ENCODE results near the gene LRP4. TPM values are rescaled to one million over a fixed set of nuclear protein-coding genes. Genes with fewer than 3 reads are reported as not detected.
"Not testable (repeated sequence)": the region's sequence is repeated elsewhere in the genome, so short reads cannot be mapped to it uniquely, and the experiment has no call there.

The LRP4 gene
- total RNA-seq, 1 donor from 2014 or later = 6.6 TPM

DNA sequence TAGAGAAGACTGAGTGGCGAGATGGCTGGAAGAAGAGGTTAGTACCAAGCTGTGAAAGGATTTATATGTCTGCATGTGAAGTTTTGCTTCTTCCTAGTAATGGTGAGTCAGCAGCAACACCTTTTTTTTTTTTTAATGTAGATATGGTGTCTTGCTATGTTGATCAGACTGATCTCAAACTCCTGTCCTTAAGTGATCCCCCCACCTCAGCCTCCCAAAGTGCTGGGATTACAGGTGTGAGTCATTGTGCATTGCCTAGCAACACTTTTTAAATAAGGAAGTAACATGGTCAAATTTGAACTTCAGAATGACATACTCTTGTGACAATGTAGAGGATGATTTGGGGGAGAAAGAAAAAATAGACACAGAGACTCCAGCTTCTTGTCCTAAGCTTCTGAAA is 11.7 kb upstream of the LRP4 start:
- Histone ChIP-seq H3K27ac (no peak overlapping the region), H3K4me1 (no peaks in the 10 kb centered on the region), H3K4me3 (no peak overlapping the region), H3K27me3 (ENCODE audit: low read depth) (no peaks in the 10 kb centered on the region), H3K9me3 (no peaks in the 10 kb centered on the region), H3K36me3 (no peaks in the 10 kb centered on the region)
- DNase-seq = no peak
- intact Hi-C loops (cut with DNase I) = no loop called here
- no peak for TF ChIP-seq CTCF (IDR thresholded peaks at IDR 0.05)
- ATAC-seq = peak; percentile 56 to 76

- intact Hi-C loops (cut with DNase I) = not testable (repeated sequence)
Measured at GRCh38 chr11:46928701-46929100, 10.4 kb upstream of the LRP4 start.

DNA sequence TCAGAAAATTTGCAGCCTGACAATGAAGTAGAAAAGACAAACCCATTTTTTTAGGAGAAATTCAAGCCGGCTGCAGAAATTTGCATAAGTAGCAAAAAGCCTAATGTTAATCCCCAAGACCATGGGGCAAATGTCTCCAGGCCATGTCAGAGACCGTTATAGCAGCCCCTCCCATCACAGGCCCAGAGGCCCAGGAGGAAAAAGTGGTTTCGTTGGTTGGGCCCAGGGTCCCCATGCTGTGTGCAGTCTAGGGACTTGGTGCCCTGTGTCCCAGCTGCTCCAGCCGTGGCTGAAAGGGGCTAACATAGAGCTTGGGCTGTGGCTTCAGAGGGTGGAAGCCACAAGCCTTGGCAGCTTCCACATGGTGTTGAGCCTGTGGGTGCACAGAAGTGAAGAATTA is 9.6 kb upstream of the LRP4 start:
- H3K36me3 ChIP-seq; H3K27ac ChIP-seq; H3K27me3 ChIP-seq (ENCODE audit: low read depth); ATAC-seq; H3K4me3 ChIP-seq; H3K4me1 ChIP-seq; H3K9me3 ChIP-seq; DNase-seq; intact Hi-C loops (cut with DNase I): not testable (repeated sequence)

More at GRCh38 chr11:46928701-46929100, 10.4 kb upstream of the LRP4 start:
- H3K4me3 ChIP-seq; ATAC-seq; H3K9me3 ChIP-seq; H3K4me1 ChIP-seq; H3K27me3 ChIP-seq (ENCODE audit: low read depth); DNase-seq; H3K27ac ChIP-seq; H3K36me3 ChIP-seq: not testable (repeated sequence)

- Histone ChIP-seq H3K4me3 (no peak overlapping the region), H3K27ac (peak overlapping the region; percentile 4), H3K9me3 (no peaks in the 10 kb centered on the region), H3K36me3 (no peaks in the 10 kb centered on the region), H3K4me1 (peaks cover 31% of the 10 kb centered on the region), H3K27me3 (ENCODE audit: low read depth) (peaks cover 35% of the 10 kb centered on the region)
- DNase-seq (no peak), ATAC-seq (no peak)
- intact Hi-C loops (cut with DNase I) = no loop called here
- TF ChIP-seq CTCF (IDR thresholded peaks at IDR 0.05) = no peak
Measured at GRCh38 chr11:46920755-46921154, 2.4 kb upstream of the LRP4 start.

DNA sequence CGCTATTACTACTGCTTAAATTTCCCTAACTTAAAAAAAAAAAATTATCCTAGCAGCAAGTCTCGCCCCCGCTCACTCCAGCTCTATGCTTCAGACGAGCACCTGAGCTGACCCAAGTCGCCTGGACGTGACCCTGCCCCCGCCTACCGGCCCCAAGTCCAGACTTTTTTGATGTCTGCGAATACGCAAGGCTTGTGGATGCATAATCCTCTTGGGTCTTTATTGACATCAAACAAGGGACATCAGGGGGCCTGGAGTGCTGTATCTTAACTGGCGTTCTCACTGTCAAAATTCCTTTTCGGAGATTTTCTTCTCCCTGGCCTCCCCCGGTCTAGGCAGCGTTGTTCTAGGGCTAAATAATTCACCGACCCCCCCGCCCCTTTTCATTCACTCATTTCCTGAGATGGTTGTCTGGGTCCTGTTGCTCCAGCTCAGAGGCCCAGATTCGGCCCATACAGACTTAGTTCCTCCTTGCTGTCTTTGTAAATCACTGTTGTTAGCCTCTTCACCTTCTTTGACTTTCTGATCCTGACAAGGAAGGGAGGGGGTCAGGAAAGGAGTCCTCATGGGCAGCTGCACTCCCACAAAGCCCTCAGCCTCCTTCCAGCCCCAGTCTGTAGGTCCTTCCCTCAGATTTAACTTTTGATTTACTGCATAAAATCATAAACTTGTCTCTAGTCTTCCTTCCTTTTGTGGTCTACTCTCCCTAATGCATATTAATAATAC is 601 bp upstream of the LRP4 start:
- Histone ChIP-seq H3K9me3 (no peaks in the 10 kb centered on the region), H3K27ac (peak overlapping the region; percentile 11), H3K4me3 (peak overlapping the region; percentile 62), H3K36me3 (no peaks in the 10 kb centered on the region), H3K27me3 (ENCODE audit: low read depth) (peaks cover 40% of the 10 kb centered on the region), H3K4me1 (peaks cover 31% of the 10 kb centered on the region)
- intact Hi-C loops (cut with DNase I) = no loop called here
- ATAC-seq (no peak), DNase-seq (no peak)
- no peak for TF ChIP-seq CTCF (IDR thresholded peaks at IDR 0.05)

DNA sequence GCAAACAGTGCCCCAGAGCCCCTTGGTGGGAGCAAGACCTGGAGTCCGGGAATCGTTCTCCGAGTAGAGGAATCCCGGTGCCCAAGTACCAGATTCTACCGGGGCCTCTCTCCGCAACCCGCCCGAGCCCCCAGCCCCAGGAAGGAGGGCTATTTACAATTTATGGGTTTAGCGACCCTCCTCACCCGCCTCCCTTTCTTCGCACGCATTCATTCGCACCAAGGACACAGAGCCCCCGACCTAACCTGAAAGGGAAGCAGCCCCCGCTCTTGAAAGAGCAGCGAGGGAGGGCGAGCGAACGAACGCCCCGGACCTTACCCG is 628 bp downstream of the LRP4 start:
- no peak for TF ChIP-seq CTCF (IDR thresholded peaks at IDR 0.05)
- Histone ChIP-seq H3K4me1 (peaks cover 31% of the 10 kb centered on the region), H3K27me3 (ENCODE audit: low read depth) (peaks cover 43% of the 10 kb centered on the region), H3K36me3 (no peaks in the 10 kb centered on the region), H3K4me3 (peak overlapping the region; percentile 62), H3K9me3 (no peaks in the 10 kb centered on the region), H3K27ac (peak overlapping the region; percentile 27)
- DNase-seq (no peak), ATAC-seq (no peak)
- intact Hi-C loops (cut with DNase I) = no loop called here

Data from lower lobe of right lung (tissue), 2 donors.